K562 (cell line): ENCODE data around the gene EEF1A2. TPM values are rescaled to one million over a fixed set of nuclear protein-coding genes. Genes with fewer than 3 reads are reported as not detected.

Experiments
- ATAC-seq: fragments of 200-7000 bp; cut with Tn5 transposase; 3 replicates; pipeline ENCODE4 v1.9.1; 2020; ENCODE audit warnings: moderate library complexity
- BruUV-seq: library from RNA; stranded (reverse); fragments of 400-500 nt; replicated peaks from 2 replicates; lab custom pipeline; 2021; lab: Mats Ljungman, UMichigan
- CTCF ChIA-PET: fragments of 300-600 bp; formaldehyde crosslinking; extraction: SDS; loops from one replicate; lab custom pipeline; 2021; ENCODE audit warnings: low intra/inter-chr PET ratio; lab: Yijun Ruan, JAX
- POLR2A ChIA-PET: fragments of 300-600, 350-650 bp; sonication (Branson Sonifier 250); formaldehyde crosslinking; extraction: SDS; loops from one replicate; lab custom pipeline; 2021; ENCODE audit warnings: antibody characterized with exemption, inconsistent platforms; lab: Yijun Ruan, JAX
- DNase-seq, 4 experiments: peaks; one replicate each; pipeline versions ENCODE4 v3.0.0 to v3.0.0-alpha.2; 2011 to 2018; ENCODE audit warnings: low spot score in 3 of 4, mixed read lengths in 3 of 4; ENCODE audit errors: extremely low read depth in 1 of 4
- FAIRE-seq: peaks from 2 replicates; lab custom pipeline; 2011; peaks lifted over from hg19 to GRCh38; lab: Jason Lieb, UNC
- H2AFZ ChIP-seq: 2 replicates; pipeline ENCODE4 v1.6.0; 2011; ENCODE audit warnings: low read depth, low read length, control low read depth, inconsistent platforms
- H3K27ac ChIP-seq: fragments of 200-600 bp; 3 replicates; pipeline ENCODE4 v1.8.0; 2011; ENCODE audit warnings: low read depth, mild to moderate bottlenecking, control low read depth, inconsistent platforms, low read length, moderate library complexity, mixed read lengths; ENCODE audit errors: extremely low read depth
- H3K27me3 ChIP-seq, 2 experiments: fragments of 300-600 bp in 1 of 2; 2 replicates in 1 of 2; 3 replicates in 1 of 2; pipeline versions ENCODE4 v1.6.0 to v1.8.0; 2011; ENCODE audit warnings: inconsistent platforms in 2 of 2, low read length in 2 of 2, mild to moderate bottlenecking in 1 of 2, mixed read lengths in 1 of 2, moderate library complexity in 1 of 2; ENCODE audit not compliant: control insufficient read depth in 2 of 2, insufficient read depth in 2 of 2
- H3K36me3 ChIP-seq: fragments of 300-600 bp; 3 replicates; pipeline ENCODE4 v1.8.0; 2011; ENCODE audit warnings: mild to moderate bottlenecking, low read length, inconsistent platforms; ENCODE audit not compliant: control insufficient read depth, insufficient read depth
- H3K4me1 ChIP-seq, 2 experiments: fragments of 200-600 bp in 1 of 2; replicated peaks in 1 of 2; 2 replicates in 1 of 2; 3 replicates in 1 of 2; pipeline versions ENCODE4 v1.5.1 to v1.8.0; 2011; ENCODE audit warnings: inconsistent platforms in 2 of 2, low read length in 2 of 2, mild to moderate bottlenecking in 1 of 2, mixed read lengths in 1 of 2, moderate library complexity in 1 of 2; ENCODE audit not compliant: control insufficient read depth in 2 of 2, insufficient read depth in 2 of 2
- H3K4me2 ChIP-seq: 2 replicates; pipeline ENCODE4 v1.6.1; 2011; ENCODE audit warnings: low read length, control low read depth, inconsistent platforms, mixed read lengths; ENCODE audit not compliant: insufficient read depth
- H3K4me3 ChIP-seq: fragments of 200-600 bp; sonication (generic), shearing (Covaris generic); 2 replicates; pipeline ENCODE4 v1.5.1; 2016; ENCODE audit warnings: control low read depth, inconsistent platforms
- H3K79me2 ChIP-seq: fragments of 200-600 bp; 3 replicates; pipeline ENCODE4 v1.8.0; 2011; ENCODE audit warnings: low read length, inconsistent platforms; ENCODE audit not compliant: control insufficient read depth, insufficient read depth
- H3K9ac ChIP-seq, 2 experiments: 2 replicates each; pipeline versions ENCODE4 v1.6.0 to v1.6.1; 2011; ENCODE audit warnings: low read depth in 2 of 2, low read length in 2 of 2, control low read depth in 1 of 2, inconsistent platforms in 1 of 2, mild to moderate bottlenecking in 1 of 2, mixed read lengths in 1 of 2; ENCODE audit not compliant: insufficient read depth in 1 of 2
- H3K9me1 ChIP-seq: one replicate; pipeline ENCODE4 v1.6.0; 2011; ENCODE audit warnings: inconsistent platforms, mild to moderate bottlenecking, low read length, moderate library complexity; ENCODE audit not compliant: control insufficient read depth, insufficient read depth
- H3K9me3 ChIP-seq: replicated peaks from 2 replicates; pipeline ENCODE4 v1.5.1; 2011; ENCODE audit warnings: low read depth, low read length, inconsistent platforms; ENCODE audit not compliant: control insufficient read depth, insufficient read depth
- H4K20me1 ChIP-seq: replicated peaks from 2 replicates; pipeline ENCODE4 v1.6.1; 2011; ENCODE audit warnings: low read length, inconsistent platforms, mixed read lengths; ENCODE audit not compliant: control insufficient read depth, insufficient read depth
- GATA2 ChIP-seq: sonication (generic); formaldehyde crosslinking; IDR thresholded peaks from 2 replicates; pipeline ENCODE4 v1.4.0; 2020; ENCODE audit warnings: mild to moderate bottlenecking, missing genetic modification reagents
- WGBS: fragments of 100-300 bp; shearing (Covaris generic); methylation state at CpG from one replicate; pipeline ENCODE4 v1.1.6; 2016; ENCODE audit warnings: low coverage, mixed read lengths; ENCODE audit not compliant: insufficient coverage; ENCODE audit errors: missing lambda C conversion rate; 5-methylcytosine and 5-hydroxymethylcytosine counted together
- in situ Hi-C: fragments of 300-500 bp; cut with MboI; formaldehyde crosslinking; loops from 4 replicates; pipeline ENCODE4 v1.15.0; 2018; ENCODE audit warnings: inconsistent platforms, mixed read lengths
- intact Hi-C: fragments of 100-400 bp; cut with micrococcal nuclease; formaldehyde crosslinking; loops from 2 replicates; pipeline ENCODE4 v1.14.2; 2022
- polyA plus RNA-seq, 8 experiments: library from polyadenylated mRNA; depleted of rRNA in 4 of 8; stranded (reverse) in 5 of 8; unstranded in 3 of 8; fragments of >200 nt; fragmentation: Nextera tagmentation in 2 of 8; fragmentation: Illumina TruSeq in 1 of 8; extraction: Ambion mirVana in 2 of 8; extraction: Trizol in 1 of 8; gene quantifications; 2 replicates each; pipeline versions ENCODE4 v1.2.1 to v1.2.3, GENCODE V29; 2011 to 2014; ENCODE audit warnings: inconsistent platforms in 1 of 8, missing spikeins in 1 of 8
- total RNA-seq, 7 experiments: library from RNA; depleted of rRNA in 6 of 7; stranded (reverse); fragments of >200 nt in 6 of 7; fragmentation: Illumina TruSeq in 2 of 7; extraction: Trizol in 2 of 7; gene quantifications; 2 replicates each; pipeline versions ENCODE4 v1.2.1 to v1.2.3, GENCODE V29; 2011 to 2021; ENCODE audit warnings: low replicate concordance in 1 of 7
- TF ChIP-seq, protein P1 (sequence below): sonication (generic); formaldehyde crosslinking; IDR thresholded peaks from 2 replicates; pipeline ENCODE4 v1.5.0; 2020; ENCODE audit warnings: missing genetic modification reagents
- TF ChIP-seq, protein P2 (sequence below), 2 experiments: IDR thresholded peaks; 2 replicates each; pipeline ENCODE4 v1.6.1; 2011; ENCODE audit warnings: borderline replicate concordance in 1 of 2, control low read depth in 1 of 2, low read depth in 1 of 2, low read length in 1 of 2, mild to moderate bottlenecking in 1 of 2, mixed read lengths in 1 of 2, moderate library complexity in 1 of 2; ENCODE audit not compliant: insufficient read depth in 1 of 2, insufficient read length in 1 of 2, poor library complexity in 1 of 2, severe bottlenecking in 1 of 2; ENCODE audit errors: extremely low read depth in 1 of 2
- TF ChIP-seq, protein P3 (sequence below), 2 experiments: fragments of 450-650 bp in 1 of 2; IDR thresholded peaks; 2 replicates each; pipeline ENCODE4 v1.6.1; 2011 to 2017; ENCODE audit warnings: low read depth in 2 of 2, antibody characterized with exemption in 1 of 2, borderline replicate concordance in 1 of 2, low read length in 1 of 2, mild to moderate bottlenecking in 1 of 2, mixed read lengths in 1 of 2; ENCODE audit not compliant: control insufficient read depth in 1 of 2
- TF ChIP-seq, protein P4 (sequence below): sonication (generic); formaldehyde crosslinking; IDR thresholded peaks from 2 replicates; pipeline ENCODE4 v1.9.0; 2022; ENCODE audit warnings: mild to moderate bottlenecking, missing genetic modification reagents
- TF ChIP-seq, protein P5 (sequence below): fragments of 250-450 bp; sonication (Bioruptor Pico); IDR thresholded peaks from 2 replicates; pipeline ENCODE4 v1.4.0; 2020; ENCODE audit warnings: mild to moderate bottlenecking, moderate library complexity, borderline replicate concordance
- TF ChIP-seq, protein P6 (sequence below): sonication (generic); formaldehyde crosslinking; IDR thresholded peaks from 2 replicates; pipeline ENCODE4 v1.9.0; 2022; ENCODE audit warnings: mild to moderate bottlenecking, missing genetic modification reagents

EEF1A2 gene
- total and polyA plus RNA-seq, 9 of the 15 experiments (the other 6 are each of a cell fraction or from before 2014, with no cell fraction given), result 0.04 to 29.6 (median 11.5) TPM

DNA sequence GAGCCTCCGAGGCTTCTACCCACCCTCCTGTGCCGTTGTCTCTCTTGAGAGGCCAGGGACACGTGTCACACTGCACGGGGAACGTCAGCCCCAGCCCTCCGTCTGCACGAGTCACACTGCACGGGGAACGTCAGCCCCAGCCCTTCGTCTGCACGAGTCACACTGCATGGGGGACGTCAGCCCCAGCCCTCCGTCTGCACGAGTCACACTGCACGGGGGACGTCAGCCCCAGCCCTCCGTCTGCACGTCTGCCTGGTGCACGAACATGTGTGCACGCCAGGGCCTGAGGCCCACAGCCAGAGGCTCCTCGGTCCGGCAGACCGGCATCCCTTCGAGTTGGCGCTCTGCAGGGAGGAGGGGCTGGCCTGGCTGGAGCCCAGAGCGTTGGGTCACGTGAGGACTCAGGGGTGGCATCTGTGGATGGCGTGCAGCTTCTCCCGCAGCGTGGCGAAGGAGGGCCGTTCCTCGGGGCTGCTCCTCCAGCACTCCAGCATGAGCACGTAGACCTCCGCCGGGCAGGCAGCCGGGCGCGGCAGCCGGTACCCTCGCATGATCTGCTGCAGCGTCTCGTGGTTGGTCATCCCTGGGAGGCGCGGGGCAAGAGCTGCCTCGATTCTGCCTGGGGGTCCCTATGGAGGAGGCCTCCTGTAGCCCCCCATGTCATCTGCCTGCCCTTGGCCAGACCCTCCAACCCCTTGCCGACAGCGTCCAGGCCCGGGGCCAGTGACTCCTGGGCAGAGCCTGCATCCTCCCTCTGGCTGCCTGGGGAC lies 41.7 kb upstream of the EEF1A2 start:
- Histone ChIP-seq H3K27me3 (peaks cover 0 to 27% of the 10 kb centered on the region in 2 experiments; a peak in 3 of 5 replicates), H3K9me1 (no peaks in the 10 kb centered on the region), H3K36me3 (no peaks in the 10 kb centered on the region), H4K20me1 (peaks cover 3% of the 10 kb centered on the region), H3K4me1 (peaks cover 6 to 89% of the 10 kb centered on the region in 2 experiments; a peak in 4 of 5 replicates), H3K79me2 (no peaks in the 10 kb centered on the region), H3K4me3 (no peak overlapping the region), H3K27ac (no peak overlapping the region), H3K9ac (peak overlapping the region in 1 of 2 experiments; percentile 72; a peak in 2 of 4 replicates), H2AFZ (no peak overlapping the region), H3K4me2 (no peak overlapping the region), H3K9me3 (no peaks in the 10 kb centered on the region)
- in situ Hi-C loops (no loop called here), intact Hi-C loops (no loop called here)
- no TSS peak for BruUV-seq
- ATAC-seq (no peak), FAIRE-seq (no peak), DNase-seq (no peak)
- 35% methylated on average over 46 of the region's 49 CpGs for WGBS
- ChIA-PET POLR2A (interaction anchor here (0.6 to 1.2 kb wide), 2 partner anchors 16 to 203 kb away, joined by 3 to 4 read pairs; no protein-coding TSS in a partner anchor), CTCF (no interaction called here)
- TF ChIP-seq, protein P1, sequence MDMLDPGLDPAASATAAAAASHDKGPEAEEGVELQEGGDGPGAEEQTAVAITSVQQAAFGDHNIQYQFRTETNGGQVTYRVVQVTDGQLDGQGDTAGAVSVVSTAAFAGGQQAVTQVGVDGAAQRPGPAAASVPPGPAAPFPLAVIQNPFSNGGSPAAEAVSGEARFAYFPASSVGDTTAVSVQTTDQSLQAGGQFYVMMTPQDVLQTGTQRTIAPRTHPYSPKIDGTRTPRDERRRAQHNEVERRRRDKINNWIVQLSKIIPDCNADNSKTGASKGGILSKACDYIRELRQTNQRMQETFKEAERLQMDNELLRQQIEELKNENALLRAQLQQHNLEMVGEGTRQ (CRISPR knock-in tag), result peak; percentile 66
- TF ChIP-seq, protein P2, sequence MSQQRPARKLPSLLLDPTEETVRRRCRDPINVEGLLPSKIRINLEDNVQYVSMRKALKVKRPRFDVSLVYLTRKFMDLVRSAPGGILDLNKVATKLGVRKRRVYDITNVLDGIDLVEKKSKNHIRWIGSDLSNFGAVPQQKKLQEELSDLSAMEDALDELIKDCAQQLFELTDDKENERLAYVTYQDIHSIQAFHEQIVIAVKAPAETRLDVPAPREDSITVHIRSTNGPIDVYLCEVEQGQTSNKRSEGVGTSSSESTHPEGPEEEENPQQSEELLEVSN (IDR thresholded peaks at IDR 0.05; ENCODE audit: borderline replicate concordance in 1 of 2, extremely low read depth in 1 of 2, insufficient read depth in 1 of 2, insufficient read length in 1 of 2, low read depth in 1 of 2, low read length in 1 of 2, poor library complexity in 1 of 2, severe bottlenecking in 1 of 2), result peak in 1 of 2 experiments; percentile 31
- TF ChIP-seq, protein P3, sequence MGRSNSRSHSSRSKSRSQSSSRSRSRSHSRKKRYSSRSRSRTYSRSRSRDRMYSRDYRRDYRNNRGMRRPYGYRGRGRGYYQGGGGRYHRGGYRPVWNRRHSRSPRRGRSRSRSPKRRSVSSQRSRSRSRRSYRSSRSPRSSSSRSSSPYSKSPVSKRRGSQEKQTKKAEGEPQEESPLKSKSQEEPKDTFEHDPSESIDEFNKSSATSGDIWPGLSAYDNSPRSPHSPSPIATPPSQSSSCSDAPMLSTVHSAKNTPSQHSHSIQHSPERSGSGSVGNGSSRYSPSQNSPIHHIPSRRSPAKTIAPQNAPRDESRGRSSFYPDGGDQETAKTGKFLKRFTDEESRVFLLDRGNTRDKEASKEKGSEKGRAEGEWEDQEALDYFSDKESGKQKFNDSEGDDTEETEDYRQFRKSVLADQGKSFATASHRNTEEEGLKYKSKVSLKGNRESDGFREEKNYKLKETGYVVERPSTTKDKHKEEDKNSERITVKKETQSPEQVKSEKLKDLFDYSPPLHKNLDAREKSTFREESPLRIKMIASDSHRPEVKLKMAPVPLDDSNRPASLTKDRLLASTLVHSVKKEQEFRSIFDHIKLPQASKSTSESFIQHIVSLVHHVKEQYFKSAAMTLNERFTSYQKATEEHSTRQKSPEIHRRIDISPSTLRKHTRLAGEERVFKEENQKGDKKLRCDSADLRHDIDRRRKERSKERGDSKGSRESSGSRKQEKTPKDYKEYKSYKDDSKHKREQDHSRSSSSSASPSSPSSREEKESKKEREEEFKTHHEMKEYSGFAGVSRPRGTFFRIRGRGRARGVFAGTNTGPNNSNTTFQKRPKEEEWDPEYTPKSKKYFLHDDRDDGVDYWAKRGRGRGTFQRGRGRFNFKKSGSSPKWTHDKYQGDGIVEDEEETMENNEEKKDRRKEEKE (IDR thresholded peaks at IDR 0.05; ENCODE audit: borderline replicate concordance in 1 of 2, control insufficient read depth in 1 of 2, low read depth in 2 of 2, low read length in 1 of 2), result no peak
- TF ChIP-seq, protein P4, sequence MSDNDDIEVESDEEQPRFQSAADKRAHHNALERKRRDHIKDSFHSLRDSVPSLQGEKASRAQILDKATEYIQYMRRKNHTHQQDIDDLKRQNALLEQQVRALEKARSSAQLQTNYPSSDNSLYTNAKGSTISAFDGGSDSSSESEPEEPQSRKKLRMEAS (CRISPR knock-in tag), result peak; percentile 42
- no peak for TF ChIP-seq GATA2
- TF ChIP-seq, protein P5, sequence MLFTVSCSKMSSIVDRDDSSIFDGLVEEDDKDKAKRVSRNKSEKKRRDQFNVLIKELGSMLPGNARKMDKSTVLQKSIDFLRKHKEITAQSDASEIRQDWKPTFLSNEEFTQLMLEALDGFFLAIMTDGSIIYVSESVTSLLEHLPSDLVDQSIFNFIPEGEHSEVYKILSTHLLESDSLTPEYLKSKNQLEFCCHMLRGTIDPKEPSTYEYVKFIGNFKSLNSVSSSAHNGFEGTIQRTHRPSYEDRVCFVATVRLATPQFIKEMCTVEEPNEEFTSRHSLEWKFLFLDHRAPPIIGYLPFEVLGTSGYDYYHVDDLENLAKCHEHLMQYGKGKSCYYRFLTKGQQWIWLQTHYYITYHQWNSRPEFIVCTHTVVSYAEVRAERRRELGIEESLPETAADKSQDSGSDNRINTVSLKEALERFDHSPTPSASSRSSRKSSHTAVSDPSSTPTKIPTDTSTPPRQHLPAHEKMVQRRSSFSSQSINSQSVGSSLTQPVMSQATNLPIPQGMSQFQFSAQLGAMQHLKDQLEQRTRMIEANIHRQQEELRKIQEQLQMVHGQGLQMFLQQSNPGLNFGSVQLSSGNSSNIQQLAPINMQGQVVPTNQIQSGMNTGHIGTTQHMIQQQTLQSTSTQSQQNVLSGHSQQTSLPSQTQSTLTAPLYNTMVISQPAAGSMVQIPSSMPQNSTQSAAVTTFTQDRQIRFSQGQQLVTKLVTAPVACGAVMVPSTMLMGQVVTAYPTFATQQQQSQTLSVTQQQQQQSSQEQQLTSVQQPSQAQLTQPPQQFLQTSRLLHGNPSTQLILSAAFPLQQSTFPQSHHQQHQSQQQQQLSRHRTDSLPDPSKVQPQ (CRISPR knock-in tag), result no peak
- TF ChIP-seq, protein P6, sequence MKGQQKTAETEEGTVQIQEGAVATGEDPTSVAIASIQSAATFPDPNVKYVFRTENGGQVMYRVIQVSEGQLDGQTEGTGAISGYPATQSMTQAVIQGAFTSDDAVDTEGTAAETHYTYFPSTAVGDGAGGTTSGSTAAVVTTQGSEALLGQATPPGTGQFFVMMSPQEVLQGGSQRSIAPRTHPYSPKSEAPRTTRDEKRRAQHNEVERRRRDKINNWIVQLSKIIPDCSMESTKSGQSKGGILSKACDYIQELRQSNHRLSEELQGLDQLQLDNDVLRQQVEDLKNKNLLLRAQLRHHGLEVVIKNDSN (CRISPR knock-in tag), result peak; percentile 80
